ENCODE data around the gene MBIP.

The MBIP gene

DNA sequence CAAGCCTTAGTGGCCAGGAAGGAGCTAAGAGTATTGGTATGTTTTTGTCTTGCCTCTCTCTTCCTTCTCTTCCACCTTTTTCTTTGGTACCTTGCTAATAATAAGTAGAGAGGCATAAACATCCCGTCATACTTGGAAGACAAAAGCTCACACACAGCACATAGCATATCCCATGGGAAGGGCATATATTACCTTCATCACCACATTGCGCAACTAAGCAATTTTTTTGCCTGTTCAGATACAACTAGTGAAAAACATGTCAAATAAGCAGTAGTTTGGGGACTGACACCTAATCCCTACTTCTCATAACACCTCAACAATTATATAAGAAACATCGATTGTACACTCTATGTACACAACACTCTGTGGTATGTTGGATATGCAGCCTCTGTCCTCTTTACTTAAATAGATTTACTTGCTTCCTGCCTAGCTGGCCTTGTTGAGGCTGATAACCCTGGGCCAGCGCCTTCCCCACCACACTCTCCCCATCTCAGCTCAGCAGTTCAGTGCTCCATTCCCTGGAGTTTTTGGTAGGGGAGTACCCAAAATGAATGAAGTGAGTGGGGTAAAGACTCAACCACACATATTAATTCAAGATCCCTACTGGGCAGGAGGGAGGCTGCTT, 35.4 kb downstream of the MBIP start:
- Mint-ChIP-seq H3K36me3 (ENCODE audit: low read depth) (no peaks in the 10 kb centered on the region), H3K27ac (no peak overlapping the region), H3K4me3 (no peak overlapping the region), H3K9me3 (no peaks in the 10 kb centered on the region), H3K27me3 (ENCODE audit: low read depth) (peaks cover 12% of the 10 kb centered on the region), H3K4me1 (no peaks in the 10 kb centered on the region)
- TF ChIP-seq, protein P1, sequence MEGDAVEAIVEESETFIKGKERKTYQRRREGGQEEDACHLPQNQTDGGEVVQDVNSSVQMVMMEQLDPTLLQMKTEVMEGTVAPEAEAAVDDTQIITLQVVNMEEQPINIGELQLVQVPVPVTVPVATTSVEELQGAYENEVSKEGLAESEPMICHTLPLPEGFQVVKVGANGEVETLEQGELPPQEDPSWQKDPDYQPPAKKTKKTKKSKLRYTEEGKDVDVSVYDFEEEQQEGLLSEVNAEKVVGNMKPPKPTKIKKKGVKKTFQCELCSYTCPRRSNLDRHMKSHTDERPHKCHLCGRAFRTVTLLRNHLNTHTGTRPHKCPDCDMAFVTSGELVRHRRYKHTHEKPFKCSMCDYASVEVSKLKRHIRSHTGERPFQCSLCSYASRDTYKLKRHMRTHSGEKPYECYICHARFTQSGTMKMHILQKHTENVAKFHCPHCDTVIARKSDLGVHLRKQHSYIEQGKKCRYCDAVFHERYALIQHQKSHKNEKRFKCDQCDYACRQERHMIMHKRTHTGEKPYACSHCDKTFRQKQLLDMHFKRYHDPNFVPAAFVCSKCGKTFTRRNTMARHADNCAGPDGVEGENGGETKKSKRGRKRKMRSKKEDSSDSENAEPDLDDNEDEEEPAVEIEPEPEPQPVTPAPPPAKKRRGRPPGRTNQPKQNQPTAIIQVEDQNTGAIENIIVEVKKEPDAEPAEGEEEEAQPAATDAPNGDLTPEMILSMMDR (IDR thresholded peaks at IDR 0.05; ENCODE audit: unreplicated experiment in 3 of 3) = no peak

DNA sequence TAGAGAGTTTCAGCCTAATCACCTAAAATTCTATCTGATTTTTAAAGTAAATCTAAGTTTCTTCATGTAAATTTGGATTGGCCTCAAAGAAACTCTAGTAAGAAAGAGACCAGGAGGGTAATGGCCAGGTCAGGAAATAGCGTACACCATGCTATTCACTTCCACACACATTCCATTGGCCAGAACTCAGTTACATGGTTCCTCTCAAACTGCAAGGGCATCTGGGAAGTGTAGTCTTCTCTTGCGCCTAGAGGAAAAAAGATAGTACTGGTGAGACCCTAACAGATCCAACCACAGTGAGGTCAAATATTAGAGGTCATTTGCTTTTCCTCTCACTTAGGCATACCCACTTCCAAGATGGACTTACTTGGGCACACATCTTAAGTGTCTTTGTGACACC, 39.1 kb downstream of the MBIP start:
- Mint-ChIP-seq H3K27me3 (ENCODE audit: low read depth) (peaks cover 12% of the 10 kb centered on the region), H3K4me1 (no peaks in the 10 kb centered on the region)

DNA sequence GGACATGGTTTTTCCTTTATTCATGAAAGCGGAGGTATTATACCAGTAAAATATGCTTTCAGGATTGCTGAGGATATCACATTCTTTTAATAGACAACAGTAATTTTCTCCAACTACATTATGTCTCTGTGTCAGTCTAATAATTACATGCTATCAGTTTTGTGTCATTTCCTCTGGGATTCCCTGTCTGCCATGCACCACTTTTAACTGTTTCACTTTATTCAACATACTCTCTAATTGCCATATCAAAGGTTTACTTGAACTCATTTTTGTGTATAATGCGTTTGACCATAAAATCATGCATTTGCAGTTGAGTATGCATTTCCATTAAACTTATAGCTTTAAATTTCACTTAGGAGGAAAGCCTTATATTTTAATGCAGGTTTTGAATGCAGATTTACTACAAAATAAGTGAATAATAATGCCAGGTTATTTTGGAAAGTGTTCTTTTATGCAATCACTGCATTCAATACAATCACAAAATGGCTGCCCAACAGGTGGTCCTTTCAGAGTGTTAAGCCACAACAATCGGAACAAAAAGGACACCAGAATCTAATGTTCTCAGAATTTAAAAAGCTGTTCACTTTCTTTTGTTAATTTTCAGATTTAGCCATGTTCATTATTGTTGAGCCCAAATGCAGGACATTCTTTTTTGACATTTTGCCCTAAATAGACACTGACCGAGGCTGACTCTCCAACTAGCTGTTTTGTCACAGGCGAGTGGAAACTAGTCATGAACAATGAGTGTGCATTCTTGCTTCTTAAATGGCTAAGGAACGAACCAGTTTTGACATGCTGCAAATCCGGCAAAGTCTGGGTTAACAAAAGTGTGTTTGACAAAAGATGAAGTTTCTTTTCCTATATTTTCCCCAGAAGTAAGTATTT, 40.9 kb downstream of the MBIP start:
- H3K36me3 Mint-ChIP-seq (ENCODE audit: low read depth) = no peaks in the 10 kb centered on the region
- H3K4me1 Mint-ChIP-seq = no peaks in the 10 kb centered on the region
- no peaks in the 10 kb centered on the region for H3K9me3 Mint-ChIP-seq
- H3K4me3 Mint-ChIP-seq = no peak overlapping the region
- H3K27ac Mint-ChIP-seq = no peak overlapping the region
- peaks cover 8% of the 10 kb centered on the region for H3K27me3 Mint-ChIP-seq (ENCODE audit: low read depth)
- TF ChIP-seq, protein P1 (IDR thresholded peaks at IDR 0.05; ENCODE audit: unreplicated experiment in 3 of 3) = no peak

More for the DNA sequence above, 39.1 kb downstream of the MBIP start:
- Mint-ChIP-seq H3K27ac (no peak overlapping the region), H3K36me3 (ENCODE audit: low read depth) (no peaks in the 10 kb centered on the region), H3K9me3 (no peaks in the 10 kb centered on the region), H3K4me3 (no peak overlapping the region)
- TF ChIP-seq, protein P1 (IDR thresholded peaks at IDR 0.05; ENCODE audit: unreplicated experiment in 3 of 3) = no peak

DNA sequence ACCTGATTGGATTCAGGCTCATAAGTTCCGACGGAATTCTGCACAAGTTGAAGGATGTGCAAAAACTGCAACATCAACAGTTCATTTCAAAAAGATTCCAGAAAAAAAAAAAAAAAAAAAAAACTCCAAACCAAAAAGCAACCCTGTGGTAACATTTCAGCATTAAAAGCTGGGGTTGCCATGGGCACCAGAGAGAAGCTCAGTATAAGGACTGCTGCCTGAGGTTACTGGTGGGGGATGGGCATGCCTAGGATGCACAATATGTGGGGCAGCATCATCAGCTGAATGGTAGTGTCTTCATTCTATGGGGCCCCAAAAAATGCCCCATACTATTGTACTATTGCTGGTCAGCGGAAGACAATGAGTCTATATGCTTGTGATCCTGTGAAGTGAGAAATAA, 44.7 kb downstream of the MBIP start:
- no peaks in the 10 kb centered on the region for H3K36me3 Mint-ChIP-seq (ENCODE audit: low read depth)
- no peak overlapping the region for H3K4me3 Mint-ChIP-seq
- TF ChIP-seq, protein P1 (IDR thresholded peaks at IDR 0.05; ENCODE audit: unreplicated experiment in 3 of 3) = no peak
- no peaks in the 10 kb centered on the region for H3K4me1 Mint-ChIP-seq
- H3K27ac Mint-ChIP-seq = no peak overlapping the region
- H3K9me3 Mint-ChIP-seq = no peaks in the 10 kb centered on the region
- H3K27me3 Mint-ChIP-seq (ENCODE audit: low read depth) = peaks cover 25% of the 10 kb centered on the region

DNA sequence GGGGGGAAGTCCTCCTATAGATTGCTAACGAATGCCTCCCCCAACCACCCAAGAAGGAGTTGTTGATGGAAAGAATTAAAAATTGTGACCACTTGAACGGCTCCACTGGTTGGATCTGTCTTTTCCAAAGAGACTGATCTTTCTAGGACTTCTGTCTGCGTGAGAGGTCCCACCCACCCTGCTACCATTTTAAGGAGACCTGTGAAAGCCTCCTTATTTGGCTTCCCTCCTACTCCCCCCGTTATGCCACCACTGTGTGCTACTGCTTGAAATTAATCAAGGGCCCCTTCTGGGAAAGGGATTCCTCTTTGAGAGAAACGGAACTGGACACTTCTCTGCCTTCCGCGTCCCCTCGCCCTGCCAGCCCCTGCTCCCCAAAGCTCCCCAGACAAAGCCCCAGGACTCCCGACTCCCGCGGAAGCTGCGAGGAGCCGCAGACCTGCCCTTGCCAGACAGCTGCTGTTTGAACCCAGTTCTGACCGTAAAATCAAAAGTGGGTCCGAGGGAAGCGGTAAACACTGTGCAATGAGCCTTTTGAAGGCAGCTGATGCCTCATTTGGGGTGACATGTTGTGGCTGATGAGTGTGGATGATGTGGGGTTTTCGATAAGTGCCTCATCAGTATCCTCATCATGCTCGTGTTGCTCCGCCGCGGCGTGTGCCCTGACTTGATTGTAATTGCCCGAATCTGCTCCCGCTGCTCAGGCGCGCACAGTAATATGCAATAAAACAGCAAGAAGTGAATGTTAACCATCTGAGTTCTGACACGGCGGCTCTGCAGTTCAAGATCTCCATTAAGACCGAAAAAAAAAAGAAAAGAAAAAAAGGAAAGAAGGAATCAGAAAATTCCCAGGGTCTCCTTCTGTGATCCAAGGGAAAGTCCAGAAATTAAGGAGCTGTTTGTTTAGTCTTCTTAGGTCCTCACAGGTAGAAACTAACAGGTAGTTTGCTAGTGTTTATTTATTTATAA, 48.2 kb downstream of the MBIP start:
- no peaks in the 10 kb centered on the region for H3K9me3 Mint-ChIP-seq
- TF ChIP-seq, protein P1 (IDR thresholded peaks at IDR 0.05; ENCODE audit: unreplicated experiment in 3 of 3) = no peak
- H3K4me1 Mint-ChIP-seq = no peaks in the 10 kb centered on the region
- no peaks in the 10 kb centered on the region for H3K36me3 Mint-ChIP-seq (ENCODE audit: low read depth)
- peak overlapping the region; percentile 45 to 58 (median 51) for H3K4me3 Mint-ChIP-seq
- no peak overlapping the region for H3K27ac Mint-ChIP-seq
- peaks cover 43% of the 10 kb centered on the region for H3K27me3 Mint-ChIP-seq (ENCODE audit: low read depth)

Measured in nephron (organoid).